T-cell (primary cell): ENCODE results near the gene NUCB2. TPM values are rescaled to one million over a fixed set of nuclear protein-coding genes. Genes with fewer than 3 reads are reported as not detected.
A peak's percentile ranks its signal among the peaks of the same experiment; 100 is the strongest.

Experiments
- ATAC-seq, 4 experiments: fragments of 200-7000 bp in 3 of 4; fragments of 150-1000 bp in 1 of 4; cut with Tn5 transposase; replicated peaks in 1 of 4; 1 replicate in 3 of 4; 2 replicates in 1 of 4; pipeline ENCODE4 v1.10.0; 2021; ENCODE audit warnings: moderate library complexity in 3 of 4, mild to moderate bottlenecking in 2 of 4, moderate number of reproducible peaks in 1 of 4
- CTCF ChIA-PET, 2 donors: fragments of 300-600 bp; sonication (Branson Sonifier 250); formaldehyde crosslinking; loops; one replicate each; lab custom pipeline; 2022; ENCODE audit warnings: antibody characterized with exemption in 2 of 2; lab: Charles Lee
- POLR2A ChIA-PET, 2 donors: fragments of 300-600 bp; sonication (Branson Sonifier 250); formaldehyde crosslinking; loops; one replicate each; lab custom pipeline; 2022; ENCODE audit warnings: antibody characterized with exemption in 2 of 2; lab: Charles Lee
- DNase-seq, 35 experiments: peaks; one replicate each; pipeline versions ENCODE4 v3.0.0 to v3.0.0-alpha.2; 2013 to 2023
- H3K27ac ChIP-seq: one replicate; pipeline ENCODE4 v1.5.1; 2013; ENCODE audit warnings: low read length
- H3K27me3 ChIP-seq, 2 experiments: replicated peaks in 1 of 2; 1 replicate in 1 of 2; 2 replicates in 1 of 2; pipeline versions ENCODE4 v1.6.1 to v1.7.0; 2013; ENCODE audit warnings: low read length in 1 of 2, mixed read lengths in 1 of 2; ENCODE audit not compliant: control insufficient read depth in 2 of 2, insufficient read depth in 2 of 2; ENCODE audit errors: extremely low read depth in 1 of 2
- H3K36me3 ChIP-seq, 2 donors: 1 replicate in 1 of 2; 2 replicates in 1 of 2; pipeline versions ENCODE4 v1.6.1 to v1.7.0; 2013; ENCODE audit warnings: low read length in 1 of 2; ENCODE audit not compliant: control insufficient read depth in 2 of 2, insufficient read depth in 1 of 2; ENCODE audit errors: extremely low read depth in 1 of 2
- H3K4me1 ChIP-seq, 2 experiments: 1 replicate in 1 of 2; 2 replicates in 1 of 2; pipeline versions ENCODE4 v1.6.1 to v1.7.0; 2013; ENCODE audit warnings: low read length in 2 of 2, mixed read lengths in 1 of 2; ENCODE audit not compliant: insufficient read depth in 2 of 2, control insufficient read depth in 1 of 2; ENCODE audit errors: extremely low read depth in 1 of 2
- H3K4me3 ChIP-seq, 2 donors: 1 replicate in 1 of 2; 2 replicates in 1 of 2; pipeline versions ENCODE4 v1.5.1 to v1.7.0; 2013; ENCODE audit warnings: mild to moderate bottlenecking in 2 of 2, low read length in 1 of 2, moderate library complexity in 1 of 2; ENCODE audit not compliant: control insufficient read depth in 1 of 2; ENCODE audit errors: extremely low read depth in 1 of 2
- H3K9me3 ChIP-seq: 2 replicates; pipeline ENCODE4 v1.7.0; 2013
- H3K27ac Mint-ChIP-seq, 2 donors: one replicate each; pipeline ENCODE4 v1.8.0; 2020 to 2021; ENCODE audit warnings: mild to moderate bottlenecking in 2 of 2, mixed read lengths in 2 of 2
- H3K27me3 Mint-ChIP-seq, 2 donors: one replicate each; pipeline ENCODE4 v1.8.0; 2021 to 2022; ENCODE audit warnings: mixed read lengths in 2 of 2
- H3K36me3 Mint-ChIP-seq: one replicate; pipeline ENCODE4 v1.8.0; 2021; ENCODE audit warnings: mixed read lengths
- H3K4me1 Mint-ChIP-seq, 3 donors: one replicate each; pipeline ENCODE4 v1.8.0; 2020 to 2022; ENCODE audit warnings: mixed read lengths in 3 of 3, mild to moderate bottlenecking in 1 of 3
- H3K4me3 Mint-ChIP-seq, 3 donors: one replicate each; pipeline ENCODE4 v1.8.0; 2020 to 2022; ENCODE audit warnings: mild to moderate bottlenecking in 3 of 3, mixed read lengths in 3 of 3, moderate library complexity in 3 of 3
- H3K9me3 Mint-ChIP-seq, 3 donors: one replicate each; pipeline ENCODE4 v1.8.0; 2020 to 2022; ENCODE audit warnings: mixed read lengths in 3 of 3
- WGBS: methylation state at CpG from one replicate; pipeline ENCODE4 v1.1.5; 2013; ENCODE audit warnings: missing lambda C conversion rate; ENCODE audit not compliant: insufficient coverage; 5-methylcytosine and 5-hydroxymethylcytosine counted together
- total RNA-seq, 35 experiments: library from RNA in 6 of 35; stranded (reverse) in 6 of 35; fragments of 120-200 nt in 1 of 35; gene quantifications; one replicate each; pipeline versions ENCODE4 v1.2.1 to v1.2.4 and lab custom pipeline; 2013 to 2026

NUCB2 gene
- total RNA-seq, 5 donors from 2014 or later (not counting 1 experiment from before 2014, with no cell fraction given): 43.6 to 119 (median 67.0) TPM

DNA sequence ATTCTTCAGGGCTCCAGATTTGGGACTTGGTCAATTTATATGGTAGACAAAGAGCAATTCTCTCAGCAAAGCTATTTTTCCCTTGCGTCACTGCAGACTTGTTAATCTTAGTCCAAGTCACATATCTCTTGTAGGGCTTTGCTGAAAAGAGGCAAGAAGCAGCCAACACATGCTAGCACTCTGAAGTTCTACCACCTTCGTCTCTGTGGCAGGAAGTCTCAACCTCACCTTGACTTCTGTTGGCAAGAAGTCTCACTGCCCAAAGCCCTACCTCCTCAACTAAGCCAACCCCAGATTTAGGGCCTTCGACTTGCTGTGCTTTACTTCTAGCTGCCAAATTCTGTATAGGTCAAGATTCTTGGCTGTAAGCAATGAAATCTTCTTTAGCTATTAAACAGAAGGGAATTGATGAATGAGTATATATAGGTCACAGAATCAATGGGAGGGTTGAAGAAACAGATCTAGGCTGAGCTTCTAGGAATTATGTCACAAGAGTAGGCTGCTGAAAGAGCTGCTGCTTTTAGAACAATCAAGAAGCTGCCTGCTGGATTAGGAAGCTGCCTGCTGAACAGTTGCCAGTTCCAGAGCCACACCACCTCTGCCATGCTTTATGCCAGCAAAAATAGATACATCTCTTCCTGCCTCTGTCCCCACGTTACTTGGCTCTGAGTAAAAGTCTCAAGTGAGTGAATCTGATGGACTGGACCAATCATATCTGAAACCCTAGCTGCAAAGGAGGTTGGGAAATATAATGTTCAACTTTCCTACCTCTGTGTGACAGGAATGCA is 57.5 kb downstream of the NUCB2 start:
- H3K9me3 ChIP-seq: no peaks in the 10 kb centered on the region
- H3K36me3 Mint-ChIP-seq: peaks cover 37% of the 10 kb centered on the region
- H3K27ac Mint-ChIP-seq: peak overlapping the region; percentile 54 to 74
- DNase-seq (peak in 13 of 35 experiments; percentile 6 to 45 (median 19)), ATAC-seq (peak; percentile 73 to 98 (median 90))
- H3K27me3 ChIP-seq: no peaks in the 10 kb centered on the region
- ChIA-PET POLR2A (no interaction called here), CTCF (interaction anchor here (0.9 to 1.4 kb wide), 2 partner anchors 12 to 20 kb away, joined by 3 read pairs; no protein-coding TSS in a partner anchor)
- no peaks in the 10 kb centered on the region for H3K9me3 Mint-ChIP-seq
- H3K36me3 ChIP-seq: peaks cover 6 to 25% of the 10 kb centered on the region in 2 donors
- H3K4me3 Mint-ChIP-seq: no peak overlapping the region
- H3K4me1 ChIP-seq: peaks cover 0 to 6% of the 10 kb centered on the region in 2 experiments
- no peaks in the 10 kb centered on the region for H3K27me3 Mint-ChIP-seq
- WGBS: 11% methylated on average over 1 of the region's 4 CpGs
- no peak overlapping the region for H3K27ac ChIP-seq
- H3K4me3 ChIP-seq: no peak overlapping the region
- peaks cover 13 to 17% (median 15%) of the 10 kb centered on the region in 3 donors for H3K4me1 Mint-ChIP-seq

DNA sequence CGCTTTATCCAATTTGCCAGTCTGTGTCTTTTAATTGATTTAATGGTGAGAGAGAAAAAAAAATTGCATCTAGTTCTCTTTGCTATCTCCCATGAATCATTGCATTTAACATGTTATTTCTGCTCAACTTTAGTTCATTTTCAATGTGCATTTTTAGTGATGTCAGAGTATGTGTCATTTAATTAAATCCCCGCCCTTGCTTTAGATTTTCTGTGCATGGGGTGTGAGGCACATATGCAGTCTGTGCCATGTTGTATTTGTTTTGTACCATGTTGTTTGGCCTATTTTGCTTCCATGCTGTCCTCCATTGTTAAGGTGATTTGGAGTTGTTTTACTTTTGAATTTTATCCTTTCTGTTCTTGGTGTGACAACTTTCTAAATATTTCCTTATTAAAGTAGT is 66.7 kb downstream of the NUCB2 start:
- ATAC-seq: no peak
- Mint-ChIP-seq H3K4me3 (no peak overlapping the region), H3K27ac (no peak overlapping the region), H3K9me3 (no peaks in the 10 kb centered on the region), H3K4me1 (peaks cover 0 to 6% (median 0%) of the 10 kb centered on the region in 3 donors), H3K27me3 (no peaks in the 10 kb centered on the region), H3K36me3 (peaks cover 7% of the 10 kb centered on the region)
- Histone ChIP-seq H3K9me3 (no peaks in the 10 kb centered on the region), H3K4me1 (no peaks in the 10 kb centered on the region), H3K27ac (no peak overlapping the region), H3K27me3 (no peaks in the 10 kb centered on the region), H3K4me3 (no peak overlapping the region), H3K36me3 (no peaks in the 10 kb centered on the region)
- no peak for DNase-seq
- ChIA-PET CTCF (no interaction called here), POLR2A (no interaction called here)
- 100% methylated on average over 1 of the region's 2 CpGs for WGBS

DNA sequence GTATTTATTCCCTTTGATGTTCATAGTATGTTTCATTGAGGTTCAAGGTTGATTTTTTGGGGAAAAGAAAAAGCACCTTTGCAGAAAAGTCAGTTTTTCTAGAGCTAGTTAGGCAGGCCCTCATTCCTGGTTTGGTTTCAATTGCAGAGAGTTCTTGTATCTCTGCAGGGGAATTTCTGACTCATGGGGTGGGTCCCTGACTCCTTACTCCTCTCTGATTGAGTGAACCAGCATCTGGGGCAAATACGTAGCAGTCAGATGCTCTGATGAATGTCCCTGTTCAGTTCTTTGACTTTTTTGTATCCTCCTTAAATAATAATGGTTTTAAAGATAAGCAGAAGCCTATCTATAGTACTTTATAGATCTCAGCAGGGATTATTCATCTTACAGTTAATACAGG is 67.4 kb downstream of the NUCB2 start:
- DNase-seq (no peak), ATAC-seq (no peak)
- Histone ChIP-seq H3K27me3 (no peaks in the 10 kb centered on the region), H3K9me3 (no peaks in the 10 kb centered on the region), H3K36me3 (no peaks in the 10 kb centered on the region), H3K4me1 (no peaks in the 10 kb centered on the region), H3K4me3 (no peak overlapping the region), H3K27ac (no peak overlapping the region)
- Mint-ChIP-seq H3K27me3 (no peaks in the 10 kb centered on the region), H3K4me1 (peaks cover 0 to 6% (median 0%) of the 10 kb centered on the region in 3 donors), H3K4me3 (no peak overlapping the region), H3K36me3 (peaks cover 7% of the 10 kb centered on the region), H3K27ac (no peak overlapping the region), H3K9me3 (no peaks in the 10 kb centered on the region)
- CTCF ChIA-PET: no interaction called here
- POLR2A ChIA-PET: no interaction called here
- no CpG with 5 or more reads among the region's 1 CpG for whole genome bisulfite sequencing

- Mint-ChIP-seq H3K27ac (no peak overlapping the region), H3K4me3 (no peak overlapping the region), H3K27me3 (peaks cover 0 to 1% of the 10 kb centered on the region in 2 donors), H3K9me3 (no peaks in the 10 kb centered on the region), H3K4me1 (peaks cover 11 to 22% (median 13%) of the 10 kb centered on the region in 3 donors), H3K36me3 (peaks cover 4% of the 10 kb centered on the region)
- DNase-seq: no peak
- H3K4me1 ChIP-seq: peaks cover 6 to 12% of the 10 kb centered on the region in 2 experiments
- no peaks in the 10 kb centered on the region for H3K9me3 ChIP-seq
- no CpG with 5 or more reads among the region's 1 CpG for WGBS
- no peaks in the 10 kb centered on the region for H3K36me3 ChIP-seq
- H3K27ac ChIP-seq: no peak overlapping the region
- no peak for ATAC-seq
- no peak overlapping the region for H3K4me3 ChIP-seq
- ChIA-PET POLR2A (interaction anchor here (0.5 to 0.6 kb wide), 2 partner anchors 10 to 60 kb away, joined by 3 to 11 read pairs; no protein-coding TSS in a partner anchor), CTCF (no interaction called here)
- H3K27me3 ChIP-seq: peaks cover 0 to 4% of the 10 kb centered on the region in 2 experiments
Observed at GRCh38 chr11:17347676-17348075, 71.1 kb downstream of the NUCB2 start.

GRCh38 chr11:17350455-17351171 is 74.1 kb downstream of the NUCB2 start:
- no peaks in the 10 kb centered on the region for H3K9me3 Mint-ChIP-seq
- Histone ChIP-seq H3K4me3 (no peak overlapping the region), H3K4me1 (peaks cover 17 to 22% of the 10 kb centered on the region in 2 experiments), H3K27ac (no peak overlapping the region), H3K27me3 (peaks cover 0 to 4% of the 10 kb centered on the region in 2 experiments), H3K9me3 (no peaks in the 10 kb centered on the region), H3K36me3 (no peaks in the 10 kb centered on the region)
- whole genome bisulfite sequencing: 100% methylated on average over 1 of the region's 7 CpGs
- DNase-seq (peak in 1 of 35 experiments; percentile 9), ATAC-seq (no peak)
- POLR2A ChIA-PET: no interaction called here
- peaks cover 25 to 37% (median 30%) of the 10 kb centered on the region in 3 donors for H3K4me1 Mint-ChIP-seq
- CTCF ChIA-PET: no interaction called here
- peaks cover 0 to 1% of the 10 kb centered on the region in 2 donors for H3K27me3 Mint-ChIP-seq
- H3K4me3 Mint-ChIP-seq: peak overlapping the region; percentile 86 to 94 (median 87)
- H3K27ac Mint-ChIP-seq: peak overlapping the region in 1 of 2 donors; percentile 68
- H3K36me3 Mint-ChIP-seq: no peaks in the 10 kb centered on the region

DNA sequence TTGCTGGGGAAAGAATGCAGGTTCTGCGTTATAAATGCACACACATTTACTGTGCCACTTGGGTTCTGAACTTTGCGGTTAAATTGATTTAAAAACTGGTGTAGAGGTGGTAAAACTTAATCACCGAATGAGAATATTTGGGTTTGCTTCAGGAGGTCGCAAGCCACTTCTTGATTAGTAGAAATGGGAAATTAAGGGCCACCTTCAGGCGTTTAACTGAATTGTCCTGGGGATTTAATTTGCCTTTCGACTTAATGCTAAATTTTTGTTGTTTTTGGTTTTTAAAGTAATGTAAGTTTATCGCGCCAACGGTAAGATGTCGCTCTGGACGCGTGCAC is 74.6 kb downstream of the NUCB2 start:
- Histone ChIP-seq H3K36me3 (no peaks in the 10 kb centered on the region), H3K4me3 (peak overlapping the region; percentile 63 to 89), H3K27ac (peak overlapping the region; percentile 8), H3K4me1 (peaks cover 17 to 22% of the 10 kb centered on the region in 2 experiments), H3K27me3 (peaks cover 0 to 4% of the 10 kb centered on the region in 2 experiments), H3K9me3 (no peaks in the 10 kb centered on the region)
- DNase-seq (no peak), ATAC-seq (no peak)
- Mint-ChIP-seq H3K4me1 (peaks cover 25 to 37% (median 30%) of the 10 kb centered on the region in 3 donors), H3K9me3 (no peaks in the 10 kb centered on the region), H3K27ac (peak overlapping the region; percentile 31 to 68), H3K36me3 (no peaks in the 10 kb centered on the region), H3K27me3 (peaks cover 0 to 1% of the 10 kb centered on the region in 2 donors), H3K4me3 (peak overlapping the region; percentile 86 to 94 (median 87))
- 24% methylated on average over 12 of the region's 12 CpGs for WGBS
- ChIA-PET POLR2A (no interaction called here), CTCF (no interaction called here)
